Testis (tissue), 2 donors: Measurements from ENCODE around the gene MGLL.

Experiments
- POLR2A ChIP-seq: fragments of 450-650 bp; IDR thresholded peaks from one replicate; pipeline ENCODE4 v1.6.1; 2017; ENCODE audit warnings: antibody characterized with exemption, mild to moderate bottlenecking, moderate library complexity
- TF ChIP-seq, protein P1 (sequence below), 3 experiments: fragments of 450-650 bp in 2 of 3; fragments of 200-600 bp in 1 of 3; sonication (generic) in 1 of 3; IDR thresholded peaks; one replicate each; pipeline ENCODE4 v1.5.1; 2016 to 2019; ENCODE audit warnings: antibody characterized with exemption in 3 of 3, mild to moderate bottlenecking in 2 of 3, moderate library complexity in 1 of 3

DNA sequence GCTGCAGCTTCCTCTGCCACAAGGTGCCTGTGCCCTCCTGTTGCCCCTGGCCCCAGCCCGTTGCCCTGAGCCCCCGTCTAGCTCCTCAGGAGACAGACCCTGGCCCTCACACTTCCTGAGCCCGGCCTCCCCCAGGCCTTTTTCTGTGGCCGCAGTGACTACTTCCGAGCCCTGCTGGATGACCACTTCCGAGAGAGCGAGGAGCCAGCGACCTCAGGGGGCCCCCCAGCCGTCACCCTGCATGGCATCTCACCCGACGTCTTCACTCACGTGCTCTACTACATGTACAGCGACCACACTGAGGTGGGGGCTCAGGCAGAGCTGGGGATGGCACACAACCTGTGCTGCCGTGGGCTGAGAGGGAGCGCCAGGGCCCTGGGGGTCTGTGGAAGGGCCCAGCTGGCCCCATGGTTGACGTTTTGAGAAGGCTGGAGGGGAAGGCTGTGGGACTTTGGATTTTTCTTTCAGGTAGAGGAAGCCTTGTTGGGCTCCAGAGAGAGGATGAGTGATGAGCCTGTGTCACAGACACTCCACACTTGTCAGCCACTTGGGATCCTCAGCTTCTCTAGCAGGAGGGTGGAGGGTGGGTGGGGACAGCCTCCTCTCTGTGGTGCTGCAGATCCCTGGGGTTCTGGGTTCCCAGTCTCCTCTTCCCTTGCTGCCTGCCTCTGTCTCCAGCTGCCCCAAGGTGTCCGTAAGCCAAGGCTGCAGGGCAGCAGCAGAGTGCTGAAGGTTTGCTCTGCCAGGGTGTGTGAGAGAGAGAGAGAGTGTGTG is 144.6 kb downstream of the MGLL start:
- TF ChIP-seq, protein P1, sequence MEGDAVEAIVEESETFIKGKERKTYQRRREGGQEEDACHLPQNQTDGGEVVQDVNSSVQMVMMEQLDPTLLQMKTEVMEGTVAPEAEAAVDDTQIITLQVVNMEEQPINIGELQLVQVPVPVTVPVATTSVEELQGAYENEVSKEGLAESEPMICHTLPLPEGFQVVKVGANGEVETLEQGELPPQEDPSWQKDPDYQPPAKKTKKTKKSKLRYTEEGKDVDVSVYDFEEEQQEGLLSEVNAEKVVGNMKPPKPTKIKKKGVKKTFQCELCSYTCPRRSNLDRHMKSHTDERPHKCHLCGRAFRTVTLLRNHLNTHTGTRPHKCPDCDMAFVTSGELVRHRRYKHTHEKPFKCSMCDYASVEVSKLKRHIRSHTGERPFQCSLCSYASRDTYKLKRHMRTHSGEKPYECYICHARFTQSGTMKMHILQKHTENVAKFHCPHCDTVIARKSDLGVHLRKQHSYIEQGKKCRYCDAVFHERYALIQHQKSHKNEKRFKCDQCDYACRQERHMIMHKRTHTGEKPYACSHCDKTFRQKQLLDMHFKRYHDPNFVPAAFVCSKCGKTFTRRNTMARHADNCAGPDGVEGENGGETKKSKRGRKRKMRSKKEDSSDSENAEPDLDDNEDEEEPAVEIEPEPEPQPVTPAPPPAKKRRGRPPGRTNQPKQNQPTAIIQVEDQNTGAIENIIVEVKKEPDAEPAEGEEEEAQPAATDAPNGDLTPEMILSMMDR (IDR thresholded peaks at IDR 0.05): no peak
- no peak for TF ChIP-seq POLR2A
